Smooth muscle cell (in vitro differentiated cells): Measurements from ENCODE around the gene RNF130. TPM values are rescaled to one million over a fixed set of nuclear protein-coding genes. Genes with fewer than 3 reads are reported as not detected.

Experiments
- DNase-seq: peaks from one replicate; lab custom pipeline; 2025; ENCODE audit not compliant: unreplicated experiment; lab: John Stamatoyannopoulos, UW
- H2AFZ ChIP-seq: fragments of 200-600 bp; sonication (generic); 2 replicates; pipeline ENCODE4 v1.6.0; 2016; ENCODE audit warnings: antibody characterized with exemption, low read depth, mild to moderate bottlenecking
- H3F3A ChIP-seq: fragments of 200-600 bp; sonication (generic); 2 replicates; pipeline ENCODE4 v1.6.0; 2017; ENCODE audit warnings: antibody characterized with exemption, low read depth
- H3K27ac ChIP-seq: fragments of 200-600 bp; sonication (generic); 2 replicates; pipeline ENCODE4 v1.5.1; 2016; ENCODE audit warnings: low read depth, mild to moderate bottlenecking
- H3K27me3 ChIP-seq: fragments of 200-600 bp; sonication (generic); 2 replicates; pipeline ENCODE4 v1.6.1; 2016; ENCODE audit warnings: low read depth, mild to moderate bottlenecking
- H3K36me3 ChIP-seq: fragments of 200-600 bp; sonication (generic); 2 replicates; pipeline ENCODE4 v1.5.1; 2016; ENCODE audit warnings: low read depth
- H3K4me1 ChIP-seq: fragments of 200-600 bp; sonication (generic); 2 replicates; pipeline ENCODE4 v1.5.1; 2016; ENCODE audit warnings: low read depth
- H3K4me2 ChIP-seq: fragments of 200-600 bp; sonication (generic); 2 replicates; pipeline ENCODE4 v1.6.0; 2016; ENCODE audit warnings: mild to moderate bottlenecking
- H3K4me3 ChIP-seq: fragments of 200-600 bp; sonication (generic); 2 replicates; pipeline ENCODE4 v1.5.1; 2016; ENCODE audit warnings: mild to moderate bottlenecking
- H3K79me2 ChIP-seq: fragments of 200-600 bp; sonication (generic); 2 replicates; pipeline ENCODE4 v1.6.0; 2016; ENCODE audit warnings: low read depth, mild to moderate bottlenecking
- H3K9ac ChIP-seq: fragments of 200-600 bp; sonication (generic); 2 replicates; pipeline ENCODE4 v1.6.0; 2016; ENCODE audit warnings: low read depth
- H3K9me3 ChIP-seq: fragments of 200-600 bp; sonication (generic); replicated peaks from 2 replicates; pipeline ENCODE4 v1.5.1; 2016; ENCODE audit warnings: low read depth
- H4K20me1 ChIP-seq: fragments of 200-600 bp; sonication (generic); 2 replicates; pipeline ENCODE4 v1.6.0; 2016; ENCODE audit warnings: low read depth
- WGBS: methylation state at CpG from one replicate; pipeline ENCODE4 v1.1.7; 2016; ENCODE audit warnings: low lambda C conversion rate; 5-methylcytosine and 5-hydroxymethylcytosine counted together
- polyA plus RNA-seq: library from polyadenylated mRNA; unstranded; fragments of >200 nt; fragmentation: Nextera tagmentation; extraction: Ambion mirVana; gene quantifications from 2 replicates; pipeline ENCODE4 v1.2.1, GENCODE V29; 2016
- total RNA-seq: library from RNA; depleted of rRNA; stranded (reverse); fragments of >200 nt; gene quantifications from 2 replicates; pipeline ENCODE4 v1.2.3, GENCODE V29; 2014
- TF ChIP-seq, protein P1 (sequence below): fragments of 200-600 bp; sonication (generic); IDR thresholded peaks from 2 replicates; pipeline ENCODE4 v1.5.1; 2017; ENCODE audit warnings: borderline replicate concordance, mild to moderate bottlenecking, antibody characterized with exemption; ENCODE audit not compliant: insufficient read depth, poor library complexity, severe bottlenecking

The RNF130 gene
- total and polyA plus RNA-seq, 2 experiments from 2014 or later = 32.4 to 37.5 TPM

DNA sequence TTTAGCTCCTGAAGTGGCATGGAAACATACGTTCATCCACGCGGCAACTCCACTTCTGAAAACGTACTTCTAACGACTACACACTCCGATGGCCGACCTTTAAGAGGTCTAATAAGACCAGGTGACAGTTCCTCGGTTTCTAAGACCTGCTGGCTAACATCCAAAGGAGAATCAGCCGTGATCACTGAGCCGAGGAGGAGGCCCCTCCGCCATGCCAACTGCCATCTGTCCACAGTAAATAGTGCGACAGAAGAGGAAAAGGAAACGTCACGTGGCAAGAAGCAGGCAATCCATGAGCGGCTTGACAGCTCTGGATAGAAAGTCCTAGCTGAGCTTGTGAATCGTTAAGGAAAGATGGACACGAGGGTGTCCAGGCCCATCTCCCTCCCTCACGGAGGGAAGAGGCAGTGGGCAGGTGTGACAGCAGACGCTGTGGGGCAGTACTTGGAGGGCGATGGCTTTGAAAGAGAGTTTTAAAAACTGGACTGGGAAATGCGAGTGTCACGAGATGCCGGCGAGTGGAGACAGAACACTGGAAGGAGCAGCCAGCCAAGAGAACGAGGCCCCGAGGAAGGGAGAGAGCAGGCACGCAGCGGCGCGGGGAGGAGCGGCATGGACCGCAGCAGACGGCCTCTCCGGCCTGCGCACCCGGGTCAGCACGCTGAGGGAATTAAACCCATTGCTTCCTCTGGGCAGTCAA, 97.2 kb downstream of the RNF130 start:
- Histone ChIP-seq H3K4me3 (no peak overlapping the region), H3K27ac (no peak overlapping the region), H3F3A (no peaks in the 10 kb centered on the region), H4K20me1 (no peaks in the 10 kb centered on the region), H3K27me3 (no peaks in the 10 kb centered on the region), H3K4me1 (no peaks in the 10 kb centered on the region), H3K4me2 (no peak overlapping the region), H3K9me3 (no peaks in the 10 kb centered on the region), H3K9ac (no peak overlapping the region), H3K36me3 (peaks cover 8% of the 10 kb centered on the region), H2AFZ (no peak overlapping the region), H3K79me2 (no peaks in the 10 kb centered on the region)
- DNase-seq = no peak
- TF ChIP-seq, protein P1, sequence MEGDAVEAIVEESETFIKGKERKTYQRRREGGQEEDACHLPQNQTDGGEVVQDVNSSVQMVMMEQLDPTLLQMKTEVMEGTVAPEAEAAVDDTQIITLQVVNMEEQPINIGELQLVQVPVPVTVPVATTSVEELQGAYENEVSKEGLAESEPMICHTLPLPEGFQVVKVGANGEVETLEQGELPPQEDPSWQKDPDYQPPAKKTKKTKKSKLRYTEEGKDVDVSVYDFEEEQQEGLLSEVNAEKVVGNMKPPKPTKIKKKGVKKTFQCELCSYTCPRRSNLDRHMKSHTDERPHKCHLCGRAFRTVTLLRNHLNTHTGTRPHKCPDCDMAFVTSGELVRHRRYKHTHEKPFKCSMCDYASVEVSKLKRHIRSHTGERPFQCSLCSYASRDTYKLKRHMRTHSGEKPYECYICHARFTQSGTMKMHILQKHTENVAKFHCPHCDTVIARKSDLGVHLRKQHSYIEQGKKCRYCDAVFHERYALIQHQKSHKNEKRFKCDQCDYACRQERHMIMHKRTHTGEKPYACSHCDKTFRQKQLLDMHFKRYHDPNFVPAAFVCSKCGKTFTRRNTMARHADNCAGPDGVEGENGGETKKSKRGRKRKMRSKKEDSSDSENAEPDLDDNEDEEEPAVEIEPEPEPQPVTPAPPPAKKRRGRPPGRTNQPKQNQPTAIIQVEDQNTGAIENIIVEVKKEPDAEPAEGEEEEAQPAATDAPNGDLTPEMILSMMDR = no peak
- WGBS = 97% methylated on average over 37 of the region's 37 CpGs

DNA sequence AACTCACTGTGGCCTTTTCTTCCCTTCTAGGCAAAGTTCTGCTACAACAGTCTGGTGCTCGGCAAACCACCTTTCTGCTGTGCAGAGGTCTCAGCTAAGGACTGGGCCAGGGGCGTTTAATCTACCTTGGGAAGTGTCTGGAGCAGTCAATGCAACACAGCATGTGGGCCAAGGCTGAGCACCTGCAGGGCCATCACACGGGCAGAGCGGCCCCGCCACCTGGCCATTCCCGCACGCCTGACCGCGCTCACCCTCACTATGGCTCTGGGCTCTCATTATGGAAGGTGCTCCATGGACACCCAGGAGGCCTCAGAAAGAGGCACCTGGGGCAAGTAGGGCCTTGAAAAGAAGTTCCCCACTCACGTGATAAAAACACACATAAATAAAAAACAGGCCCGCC, 98.2 kb downstream of the RNF130 start:
- DNase-seq = no peak
- Histone ChIP-seq H3K36me3 (peaks cover 8% of the 10 kb centered on the region), H3K27me3 (no peaks in the 10 kb centered on the region), H3K27ac (no peak overlapping the region), H2AFZ (no peak overlapping the region), H3F3A (no peaks in the 10 kb centered on the region), H3K79me2 (no peaks in the 10 kb centered on the region), H4K20me1 (no peaks in the 10 kb centered on the region), H3K4me1 (no peaks in the 10 kb centered on the region), H3K9me3 (no peaks in the 10 kb centered on the region), H3K4me2 (no peak overlapping the region), H3K4me3 (no peak overlapping the region), H3K9ac (no peak overlapping the region)
- TF ChIP-seq, protein P1 = no peak
- 97% methylated on average over 11 of the region's 11 CpGs for WGBS

DNA sequence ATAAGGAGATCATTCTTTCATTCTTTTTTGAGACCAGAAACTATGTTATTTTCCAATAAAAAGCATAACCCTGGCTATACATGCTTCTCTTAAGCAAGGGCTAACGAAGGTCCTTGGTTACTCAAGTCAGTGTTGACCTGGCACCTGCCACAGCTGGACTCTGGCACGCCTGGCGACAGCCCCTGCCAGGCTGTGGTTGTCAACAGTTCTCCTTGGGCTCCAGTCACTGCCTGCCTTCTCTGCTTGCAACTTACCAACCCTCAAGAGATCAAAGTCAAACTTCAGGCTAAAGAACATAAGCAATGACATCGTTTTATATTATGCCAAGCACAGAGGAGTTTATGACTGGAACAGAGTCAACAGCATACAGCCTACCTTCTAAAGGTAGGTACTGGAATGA, 102.4 kb downstream of the RNF130 start:
- no peaks in the 10 kb centered on the region for H4K20me1 ChIP-seq
- no peaks in the 10 kb centered on the region for H3F3A ChIP-seq

More for the DNA sequence above, 102.4 kb downstream of the RNF130 start:
- Histone ChIP-seq H3K9me3 (no peaks in the 10 kb centered on the region), H2AFZ (no peak overlapping the region), H3K27ac (no peak overlapping the region), H3K4me1 (no peaks in the 10 kb centered on the region), H3K27me3 (no peaks in the 10 kb centered on the region), H3K4me2 (no peak overlapping the region), H3K9ac (no peak overlapping the region), H3K36me3 (no peaks in the 10 kb centered on the region), H3K79me2 (no peaks in the 10 kb centered on the region), H3K4me3 (no peak overlapping the region)
- 95% methylated on average over 4 of the region's 4 CpGs for WGBS
- TF ChIP-seq, protein P1 = no peak
- no peak for DNase-seq
